Activated CD8-positive, alpha-beta memory T cell treated with anti-CD3 and anti-CD28 coated beads, Interleukin-2, amount 50 U/mL, for 1 hour (primary cell): Measurements from ENCODE around the gene ATP5F1D.

ENCODE experiments used
- DNase-seq: peaks from one replicate; pipeline ENCODE4 v3.0.0-alpha.2; 2020; ENCODE audit errors: extremely low read depth

Gene ATP5F1D

DNA sequence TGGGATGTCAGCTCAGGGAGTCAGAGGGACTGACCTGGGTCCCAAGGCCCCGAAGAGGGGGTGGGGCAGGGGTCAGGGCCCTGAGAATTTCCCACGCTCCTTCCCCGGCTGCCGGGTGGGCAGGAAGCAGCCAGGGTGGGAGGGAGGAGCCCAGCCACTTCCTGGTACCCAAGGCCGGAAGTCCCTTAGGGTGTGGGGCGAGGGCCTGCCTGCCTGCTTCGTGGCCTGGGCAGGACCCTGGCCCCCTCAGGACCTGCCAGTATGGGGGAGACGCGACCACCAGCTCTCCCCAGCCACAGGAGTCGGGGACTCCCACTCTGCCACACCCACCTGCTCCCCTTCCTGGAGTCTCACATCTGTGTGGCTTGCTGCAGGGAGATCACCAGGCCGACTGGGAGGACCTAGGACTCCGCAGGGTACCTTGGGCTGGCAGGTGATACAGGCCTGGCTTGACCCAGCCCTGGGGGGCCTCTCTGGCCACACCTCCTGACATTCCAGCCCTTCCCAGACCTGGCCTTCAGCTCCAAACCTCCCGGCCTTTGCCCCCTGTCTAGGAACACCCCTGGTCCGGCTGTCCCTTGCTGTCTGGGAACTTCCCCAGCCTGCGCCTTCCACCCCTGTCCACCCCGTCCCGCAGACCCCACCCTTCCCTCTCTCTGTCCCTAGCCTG is 17.8 kb downstream of the ATP5F1D start:
- DNase-seq: no peak

DNA sequence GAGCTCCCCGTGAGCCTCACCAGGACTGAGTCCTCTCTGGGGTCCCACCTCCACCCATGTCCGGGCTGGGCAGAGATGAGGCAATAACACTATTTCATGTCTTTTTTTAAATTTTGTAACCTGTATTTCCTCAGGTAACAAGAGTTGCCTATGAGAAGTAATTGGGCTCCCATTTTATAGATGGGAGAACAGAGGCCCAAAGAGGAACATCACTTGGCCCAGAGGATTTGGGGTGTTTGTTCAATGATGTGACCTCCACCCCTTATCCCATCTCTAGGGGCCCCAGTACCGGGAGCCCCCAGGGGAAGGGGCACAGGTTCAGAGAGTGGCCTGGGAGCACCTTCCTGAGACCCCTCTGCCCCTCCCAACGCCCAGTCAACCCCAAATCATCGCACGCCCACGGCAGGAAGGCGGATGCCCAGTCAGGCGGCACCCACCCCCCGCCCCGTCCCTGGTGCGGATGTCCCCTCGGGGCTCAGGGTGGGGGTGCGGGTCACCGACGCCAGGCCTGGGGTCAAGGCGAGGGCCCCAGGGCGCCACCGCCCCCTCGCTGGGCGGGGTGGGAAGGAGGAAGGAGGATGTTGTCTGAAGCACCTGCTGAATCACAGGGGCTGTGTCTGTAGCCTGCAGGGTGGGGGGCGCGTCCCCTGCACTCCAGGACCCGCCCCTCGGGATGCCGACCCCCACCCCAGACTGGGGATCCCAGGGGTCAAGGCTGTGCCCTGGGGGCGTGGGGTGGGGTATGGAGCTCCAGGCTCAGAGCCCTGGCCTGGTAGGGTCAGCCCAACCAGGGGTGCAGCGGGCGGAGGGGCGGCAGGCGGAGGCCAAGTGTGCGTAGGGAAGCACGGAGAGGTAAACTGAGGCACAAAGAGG is 18.6 kb downstream of the ATP5F1D start:
- DNase-seq: no peak

DNA sequence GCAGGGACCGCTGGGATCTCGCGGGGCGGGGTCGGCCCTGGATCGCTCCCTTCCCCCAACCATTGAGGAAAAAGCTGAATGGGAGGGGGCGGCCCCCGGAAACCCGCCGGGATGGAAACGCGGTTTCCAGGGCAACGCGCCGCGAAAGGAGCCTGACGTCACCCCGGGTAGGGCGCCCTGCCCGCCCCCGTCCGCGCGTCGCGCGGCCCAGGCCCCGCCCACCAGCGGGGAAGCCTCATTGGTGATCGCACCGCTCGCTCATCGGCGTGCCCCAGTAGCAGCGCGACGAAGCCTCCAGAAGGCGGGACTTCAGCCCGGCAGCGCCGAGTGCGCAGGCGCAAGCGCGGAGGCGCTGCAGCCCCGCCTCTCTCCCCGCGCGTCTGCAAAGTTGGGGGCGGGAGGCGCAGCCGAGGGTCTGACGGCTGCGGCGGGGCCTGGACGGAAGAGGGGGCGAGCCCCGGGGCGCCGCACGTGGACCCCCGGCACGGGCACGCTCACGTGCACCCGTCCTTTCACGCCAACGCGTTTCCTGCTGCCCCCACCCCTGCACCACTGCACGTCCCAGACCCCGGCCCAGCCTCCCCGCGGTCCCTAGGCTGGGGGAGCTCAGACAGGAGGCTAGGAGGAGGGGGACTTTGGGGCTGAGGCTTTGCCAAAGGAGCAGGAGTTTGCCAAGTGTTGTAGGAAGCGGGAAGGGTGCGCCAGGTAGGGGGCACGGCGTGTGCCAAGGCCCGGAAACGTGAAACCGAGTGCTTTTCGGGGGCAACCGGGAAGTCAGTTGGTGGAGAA is 19.4 kb downstream of the ATP5F1D start:
- peak; percentile 94 for DNase-seq

DNA sequence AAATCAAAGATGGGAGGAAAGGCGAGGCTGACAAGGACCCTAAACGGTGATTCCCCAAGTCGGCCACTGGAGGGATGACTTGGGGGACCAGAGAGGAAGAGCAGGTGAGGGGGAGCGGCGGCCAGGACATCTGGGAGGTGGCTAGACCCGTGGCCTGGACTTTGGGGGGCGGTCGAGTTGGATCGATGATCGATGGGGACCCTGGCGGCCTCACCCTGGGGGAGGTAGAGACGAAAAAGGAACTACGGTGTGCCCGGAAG is 19.9 kb downstream of the ATP5F1D start:
- no peak for DNase-seq

DNA sequence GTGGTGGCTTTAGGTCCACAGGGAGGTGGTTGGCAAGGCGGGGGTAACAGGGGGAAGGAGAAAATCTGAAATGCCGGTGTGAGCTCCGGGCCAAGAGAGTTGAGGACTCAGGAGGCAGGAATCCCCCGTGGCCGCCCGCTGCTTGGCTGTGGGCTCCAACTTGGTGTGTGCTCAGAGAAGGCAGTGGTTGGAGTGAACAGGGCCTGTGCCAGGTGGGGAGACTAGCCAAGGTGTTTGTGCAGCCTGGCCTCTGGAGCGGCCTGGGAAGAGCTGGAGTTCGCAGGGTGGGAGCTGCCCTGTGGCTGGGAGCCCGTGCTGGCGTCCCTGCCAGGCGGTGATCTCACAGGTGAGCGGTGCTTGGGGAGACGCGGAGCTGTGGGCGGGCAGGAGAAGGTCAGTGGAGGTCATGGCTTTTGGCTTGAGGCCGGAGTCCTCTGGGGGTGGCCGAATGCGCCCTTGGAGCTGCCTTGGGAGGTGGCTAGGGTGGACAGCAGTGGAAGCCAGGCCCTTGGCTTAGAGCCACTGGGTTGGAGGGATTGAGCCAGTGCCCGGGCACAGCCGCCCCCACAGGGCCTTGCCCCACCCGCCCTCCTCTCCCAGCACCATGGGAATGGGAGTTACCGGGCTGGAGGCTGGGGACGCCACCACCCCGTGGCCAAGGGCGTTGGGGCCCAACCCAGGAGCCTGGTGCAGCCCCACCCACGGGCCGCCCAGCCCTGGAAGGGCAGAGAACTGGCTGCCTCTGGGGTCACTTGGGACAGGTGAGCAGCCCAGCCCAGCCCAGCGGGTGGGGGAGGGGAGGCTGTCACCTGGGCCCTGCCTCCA is 20.5 kb downstream of the ATP5F1D start:
- DNase-seq: no peak

DNA sequence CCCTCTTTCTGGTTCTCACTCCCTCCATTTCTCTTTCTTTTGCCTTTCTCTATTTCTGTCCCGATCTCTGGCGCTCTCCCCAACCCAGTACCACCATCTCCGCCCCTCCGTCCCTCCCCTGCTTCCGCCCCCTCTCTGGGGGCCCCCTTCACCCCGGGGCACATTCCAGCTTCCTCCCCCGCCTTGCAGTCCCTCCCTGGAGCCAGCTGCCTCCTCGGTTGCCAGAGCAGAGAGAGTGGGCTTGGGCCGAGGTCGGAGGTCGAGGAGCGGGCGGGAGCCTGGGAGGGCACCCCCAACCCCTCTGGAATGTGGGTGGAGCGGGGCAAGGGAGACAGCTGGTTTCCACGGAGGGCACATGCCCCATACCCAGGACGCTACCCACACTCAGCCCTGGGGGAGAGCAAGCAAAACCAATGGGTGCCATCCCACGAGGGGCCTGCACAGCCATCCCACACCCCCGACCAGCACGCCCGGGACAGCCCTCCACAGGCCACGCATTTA is 21.1 kb downstream of the ATP5F1D start:
- DNase-seq: no peak

DNA sequence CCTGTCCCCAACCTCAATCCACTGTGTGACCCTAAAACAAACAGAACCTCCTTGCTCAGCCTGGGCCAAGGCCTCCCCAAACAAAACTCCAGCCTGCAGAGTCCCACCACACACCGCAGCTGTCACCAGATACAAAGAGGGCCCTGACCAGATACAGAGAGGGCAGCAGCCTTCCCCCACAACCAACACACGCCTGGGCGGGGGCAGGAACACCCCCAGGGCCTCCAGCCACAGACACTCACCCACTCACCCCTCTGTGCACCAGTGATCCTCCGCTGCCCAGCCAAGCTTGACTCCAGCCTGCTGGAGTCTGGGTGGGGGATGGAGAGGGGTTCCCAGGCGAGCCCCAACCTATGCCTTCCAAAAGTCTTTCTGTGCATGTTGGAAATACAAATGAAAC is 21.6 kb downstream of the ATP5F1D start:
- DNase-seq: no peak

DNA sequence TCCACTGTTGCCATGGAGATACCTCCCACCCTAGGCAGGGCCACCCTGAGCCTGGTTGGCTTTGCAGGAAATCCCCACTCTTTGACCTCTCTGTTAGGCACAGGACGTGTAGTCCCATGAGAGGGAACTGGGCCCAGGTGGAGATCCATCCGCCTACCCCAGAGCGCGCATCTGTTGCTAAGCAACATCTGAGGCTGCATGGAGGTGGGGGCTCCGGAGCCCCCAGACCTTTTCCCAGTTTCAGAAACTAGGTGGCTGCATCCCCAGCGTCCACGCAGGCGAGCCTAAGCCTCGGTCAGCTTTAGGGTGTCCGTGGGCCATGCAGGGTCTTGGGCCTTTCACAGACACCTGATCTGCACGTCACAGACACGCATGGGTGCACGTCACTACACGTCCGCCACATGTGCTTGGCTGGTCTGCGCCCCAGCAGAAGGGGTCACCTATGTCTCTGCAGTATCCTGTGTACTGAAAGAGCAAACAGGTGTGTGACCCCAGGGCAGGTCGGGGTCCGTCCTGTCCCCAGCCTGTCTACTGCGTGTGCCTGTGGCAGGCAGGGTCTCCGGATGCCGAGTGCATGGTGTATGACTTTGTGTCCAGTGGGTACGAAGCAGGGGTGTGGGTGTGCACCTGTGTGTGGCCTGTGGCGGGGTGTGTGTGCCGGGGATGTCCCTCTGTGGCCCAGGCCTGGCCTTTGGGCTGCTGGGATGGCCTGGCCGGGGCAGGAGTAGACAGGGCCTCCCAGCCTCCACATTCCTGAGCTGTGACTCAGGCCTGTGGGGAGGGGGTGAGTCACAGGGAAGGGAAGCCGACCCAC is 23.5 kb downstream of the ATP5F1D start:
- no peak for DNase-seq

DNA sequence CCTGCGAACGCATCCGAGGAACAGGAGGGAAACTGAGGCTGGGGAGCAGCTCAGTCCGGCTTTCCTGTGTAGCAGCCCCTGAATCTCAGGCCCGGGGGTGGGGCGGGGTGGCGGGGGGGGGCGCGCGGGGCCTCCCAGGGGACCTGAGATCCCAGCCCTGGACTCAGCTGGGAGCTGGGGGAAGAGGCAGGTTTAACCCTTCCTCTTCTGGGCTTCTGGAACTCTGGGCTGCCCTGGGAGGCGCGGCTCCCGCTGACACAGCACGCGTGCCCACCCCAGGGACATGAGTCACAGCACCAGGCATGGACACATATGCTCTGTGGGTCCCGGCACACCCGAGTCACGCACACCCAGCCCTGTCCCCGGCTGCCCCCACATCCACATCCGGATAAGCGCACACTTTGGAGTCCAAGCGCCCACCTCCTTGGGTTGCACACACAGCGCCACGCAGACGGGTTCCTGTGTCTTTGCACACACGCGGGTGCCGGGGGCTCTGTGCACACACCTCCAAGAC is 24.1 kb downstream of the ATP5F1D start:
- no peak for DNase-seq

DNA sequence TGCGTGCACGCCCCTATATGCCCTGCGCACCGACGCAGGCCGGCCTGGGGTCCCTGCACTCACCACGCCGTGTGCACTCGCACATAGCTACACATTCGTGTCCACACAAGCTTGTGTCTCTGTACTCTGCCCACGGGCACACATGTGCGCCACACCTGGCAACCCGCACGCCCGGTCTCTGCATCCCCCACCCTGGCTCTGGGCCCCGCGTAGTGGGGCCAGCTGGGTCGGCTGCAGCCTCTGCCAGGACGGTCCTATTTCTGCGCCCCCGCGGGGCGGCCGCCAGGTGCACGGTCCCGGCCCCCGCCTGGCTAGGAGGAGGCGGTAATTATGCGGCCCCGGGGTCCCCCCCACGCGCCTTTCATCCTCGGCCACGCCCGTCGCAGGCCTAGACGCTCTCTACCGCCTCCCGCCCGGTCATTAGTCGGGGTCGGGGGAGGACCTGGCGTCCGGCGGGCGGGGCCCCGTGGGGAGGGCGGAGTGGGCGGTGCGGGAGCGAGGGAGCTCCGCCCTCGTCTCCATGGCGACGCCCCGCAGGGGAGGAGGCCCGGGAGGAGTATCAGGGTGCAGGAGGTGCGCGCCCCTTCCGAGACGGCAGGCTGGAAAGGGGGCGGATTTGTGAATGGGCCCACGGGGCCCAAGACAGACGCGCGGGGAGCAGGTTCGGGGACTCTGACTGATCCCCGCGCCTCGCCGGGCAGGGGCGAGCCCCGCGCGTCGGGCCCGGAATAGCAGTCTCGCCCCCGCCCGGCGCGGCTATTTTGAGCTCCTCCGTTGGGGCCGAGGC is 24.8 kb downstream of the ATP5F1D start:
- DNase-seq: no peak

DNA sequence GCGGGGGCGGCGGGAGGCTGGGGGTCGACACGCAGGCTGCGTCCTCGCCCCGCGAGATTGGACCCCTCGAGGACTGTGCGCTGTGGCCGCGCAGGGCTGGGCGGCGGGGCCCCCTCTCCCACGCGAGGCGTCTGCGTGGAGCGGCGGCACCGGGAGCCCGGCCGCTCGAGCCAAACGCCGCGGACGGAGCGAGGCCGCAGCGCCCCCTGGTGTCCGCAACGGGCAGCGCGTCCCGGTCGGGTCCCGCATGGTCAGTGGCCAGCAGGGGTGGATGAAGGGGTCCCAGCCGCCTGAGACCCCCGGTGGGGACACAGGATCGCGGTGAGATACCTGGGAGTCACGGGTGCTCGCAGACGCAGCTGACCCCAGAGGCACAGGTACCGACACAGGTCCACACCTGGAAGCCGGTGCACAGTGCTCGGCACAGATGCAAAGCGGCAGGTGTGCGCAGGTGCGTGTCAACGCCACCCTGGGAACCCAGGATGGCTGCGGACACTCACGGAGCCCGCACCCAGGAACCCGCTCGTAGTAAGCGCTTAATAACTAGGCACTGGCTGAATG is 25.4 kb downstream of the ATP5F1D start:
- no peak for DNase-seq

DNA sequence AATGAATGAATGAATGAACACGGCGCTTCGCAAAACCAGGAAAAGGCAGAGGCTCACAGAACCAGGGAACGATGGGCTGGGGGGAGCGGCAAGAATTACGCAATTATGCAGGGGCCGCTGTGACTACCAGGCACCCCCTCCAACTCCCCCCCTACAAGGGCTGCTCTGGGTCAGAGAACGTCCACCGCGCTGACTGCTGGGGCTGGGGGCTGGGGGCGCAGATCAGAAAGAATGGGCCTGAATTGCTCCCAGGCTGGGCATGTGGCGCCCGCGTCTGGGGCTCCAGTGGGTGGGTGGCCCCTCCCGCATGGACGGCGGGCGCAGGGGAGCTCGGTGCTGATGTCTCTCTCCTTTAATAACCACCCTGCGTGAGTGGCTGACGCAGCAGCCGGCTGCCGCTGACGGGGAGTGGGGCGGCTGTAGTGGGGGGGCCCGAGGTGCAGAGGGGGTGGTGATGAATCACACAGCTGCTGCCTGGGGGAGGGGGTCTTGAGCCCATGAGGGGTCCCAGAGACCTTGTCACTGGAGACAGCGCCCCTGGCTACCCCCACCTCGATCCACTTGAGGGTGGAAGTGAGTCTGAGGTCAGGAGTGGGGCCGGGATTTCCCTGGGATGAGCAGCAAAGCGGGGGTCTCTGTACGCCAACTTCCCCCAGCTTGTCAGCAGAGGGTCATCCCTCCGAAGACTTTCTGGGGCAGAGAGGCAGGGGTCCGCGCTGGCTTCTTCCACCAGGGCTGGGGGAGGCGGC is 26.1 kb downstream of the ATP5F1D start:
- no peak for DNase-seq

DNA sequence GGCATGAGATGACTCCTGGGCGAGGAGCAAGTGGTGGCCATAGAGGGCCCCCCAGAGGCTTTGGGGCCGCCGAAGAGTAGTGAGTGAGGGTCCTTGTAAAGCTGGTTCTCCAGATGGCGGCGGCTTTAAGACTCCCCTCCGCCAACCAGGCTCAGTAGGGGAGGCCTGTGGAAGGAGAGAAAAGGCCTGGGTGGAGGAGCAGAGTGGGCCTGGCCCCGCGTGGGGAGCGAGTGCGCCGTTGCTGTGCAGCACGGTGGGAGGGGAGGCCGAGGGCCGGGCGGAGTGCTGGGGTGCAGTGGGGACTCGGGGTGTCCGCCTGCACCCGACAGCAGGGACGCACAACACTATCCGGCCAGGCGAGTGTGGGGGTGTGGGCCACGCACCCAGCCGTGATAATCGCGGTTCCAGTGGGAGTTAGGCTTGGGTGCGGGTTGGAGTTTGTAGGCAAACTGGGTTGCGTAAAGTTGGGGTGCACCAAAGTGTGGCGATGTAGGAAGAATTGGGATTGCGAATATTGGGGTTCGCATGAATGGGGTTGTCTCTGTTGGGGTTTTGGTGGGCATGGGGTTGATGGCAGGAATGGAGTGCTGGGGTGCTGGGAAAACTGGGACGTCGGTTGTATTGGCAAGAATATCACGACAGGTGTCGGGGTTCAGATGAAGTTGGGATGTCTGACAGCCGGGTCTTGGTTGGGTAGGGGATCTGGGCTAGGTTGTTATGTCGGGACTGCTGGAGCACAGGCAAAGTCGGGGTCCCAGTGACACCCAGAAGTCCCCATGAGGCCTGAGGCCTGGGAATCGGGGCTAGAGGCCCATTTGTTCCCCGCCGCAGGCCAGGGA is 26.9 kb downstream of the ATP5F1D start:
- DNase-seq: no peak

DNA sequence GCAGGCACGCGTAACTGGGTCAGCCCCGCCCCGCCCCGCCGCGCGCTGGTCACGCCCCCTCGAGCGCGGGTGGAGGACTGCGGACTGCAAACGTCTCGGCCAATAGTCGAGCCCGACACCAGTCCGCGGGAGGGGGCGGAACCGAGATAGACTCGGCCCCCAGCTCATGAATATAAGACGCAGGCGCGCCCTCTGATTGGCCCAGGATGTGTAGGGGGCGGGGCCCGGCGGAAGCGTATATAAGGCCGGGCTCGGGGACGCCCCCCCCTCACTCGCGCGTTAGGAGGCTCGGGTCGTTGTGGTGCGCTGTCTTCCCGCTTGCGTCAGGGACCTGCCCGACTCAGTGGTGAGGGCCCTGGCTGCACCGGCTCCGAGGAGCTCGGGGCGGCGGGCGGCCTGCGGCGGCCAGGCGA is 27.5 kb downstream of the ATP5F1D start, which contains the start of gene CIRBP:
CIRBP (plus strand) TSS at position 268 of the 413 bp plus-strand sequence. CDS start 1,602 bp downstream, outside the sequence.
- peak; percentile 99 for DNase-seq

DNA sequence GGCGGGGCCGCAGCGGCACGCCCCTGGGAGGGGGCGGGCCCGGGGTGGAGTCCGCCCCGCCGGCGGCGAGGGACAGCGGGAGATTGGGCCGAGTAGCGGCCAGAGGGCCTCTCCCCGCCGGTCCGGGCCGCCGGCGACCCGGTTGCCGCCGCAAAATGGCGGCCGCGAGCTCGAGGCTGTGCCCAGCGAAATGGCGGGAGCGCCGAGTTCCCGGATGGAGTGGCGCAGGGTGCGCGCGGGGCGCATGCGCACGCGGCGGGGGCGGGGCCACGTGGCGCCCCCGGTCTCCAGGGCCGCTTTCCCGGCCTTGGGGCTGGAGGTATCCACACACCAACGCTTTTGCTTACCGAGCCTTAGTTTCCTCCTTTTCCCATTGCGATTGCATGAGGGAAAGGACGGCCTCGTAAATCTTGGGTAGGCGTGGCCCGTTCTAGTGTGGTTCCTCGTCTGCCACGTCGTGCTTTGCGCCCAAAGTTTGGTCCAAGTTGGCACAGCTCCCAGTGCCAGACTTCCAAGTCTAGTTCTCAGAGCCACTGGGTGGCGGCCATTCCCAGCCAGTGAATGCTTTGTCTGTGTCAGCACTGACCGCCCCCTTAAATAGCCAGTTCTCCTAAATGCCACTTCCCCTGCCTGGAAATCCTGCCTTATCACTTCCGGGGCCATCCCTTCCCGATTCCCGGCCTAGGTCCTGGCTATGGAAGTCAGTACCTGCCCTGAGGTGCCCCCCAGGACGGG is 28.1 kb downstream of the ATP5F1D start:
- no peak for DNase-seq

DNA sequence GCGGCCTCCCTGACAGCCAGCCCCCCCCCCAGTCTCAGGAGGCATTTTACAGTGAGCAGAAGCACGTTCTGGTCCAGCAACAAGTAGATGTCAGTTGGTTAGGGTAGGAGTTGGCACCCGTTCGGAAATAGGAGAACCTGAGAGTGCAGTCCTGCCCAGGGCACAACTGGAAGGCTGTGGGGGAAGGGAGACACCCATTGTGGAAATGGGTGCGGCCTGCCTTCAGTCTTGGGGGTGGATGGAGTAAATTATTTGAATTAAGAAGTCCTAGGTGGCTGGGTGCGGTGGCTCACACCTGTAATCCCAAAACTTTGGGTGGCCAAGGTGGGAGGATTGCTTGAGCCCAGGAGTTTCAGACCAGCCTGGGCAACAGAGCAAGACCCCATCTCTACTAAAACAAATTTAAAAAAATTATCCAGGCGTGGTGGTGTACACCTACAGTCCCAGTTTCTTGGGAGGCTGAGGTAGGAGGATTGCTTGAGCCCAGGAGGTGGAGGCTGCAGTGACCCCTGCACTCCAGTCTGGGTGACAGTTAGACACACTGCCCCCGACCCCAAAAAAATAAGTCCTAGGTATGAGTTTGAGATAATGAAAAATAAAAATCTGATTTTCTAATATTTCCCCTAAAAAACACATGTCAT is 28.8 kb downstream of the ATP5F1D start:
- no peak for DNase-seq
